ENCODE data around the gene OR4E1. TPM values are rescaled to one million over a fixed set of nuclear protein-coding genes. Genes with fewer than 3 reads are reported as not detected.

Gene OR4E1
- total RNA-seq, 1 donor from 2014 or later: not detected

GRCh38 chr14:21653331-21653885 lies 20.2 kb downstream of the OR4E1 start, which contains the start of gene OR4E2:
Gene OR4E2 (plus strand): TSS chr14:21653835. CDS start chr14:21665083, 11,248 bp downstream.
- Mint-ChIP-seq H3K27me3 (no peaks in the 10 kb centered on the region), H3K4me3 (no peak within 1 kb of the TSS), H3K36me3 (ENCODE audit: low read depth) (no peaks in the 10 kb centered on the region), H3K27ac (no peak within 1 kb of the TSS), H3K4me1 (no peaks in the 10 kb centered on the region), H3K9me3 (peaks cover under 1% of the 10 kb centered on the region)
- ATAC-seq (ENCODE audit: low read depth) (no peak), DNase-seq (no peak)
- no peak for TF ChIP-seq CTCF (IDR thresholded peaks at IDR 0.05)
- ChIA-PET CTCF (no interaction called here), POLR2A (no interaction called here)
- intact Hi-C loops (cut with micrococcal nuclease): no loop called here

- DNase-seq: no peak
- no peak for TF ChIP-seq CTCF (IDR thresholded peaks at IDR 0.05)
- no peak for ATAC-seq (ENCODE audit: low read depth)
- H3K27ac Mint-ChIP-seq: no peak overlapping the region
- H3K4me3 Mint-ChIP-seq: no peak overlapping the region
- H3K36me3 Mint-ChIP-seq (ENCODE audit: low read depth): no peaks in the 10 kb centered on the region
- ChIA-PET POLR2A (no interaction called here), CTCF (no interaction called here)
- H3K9me3 Mint-ChIP-seq: peaks cover 3% of the 10 kb centered on the region
- H3K27me3 Mint-ChIP-seq: no peaks in the 10 kb centered on the region
- intact Hi-C loops (cut with micrococcal nuclease): no loop called here
- no peaks in the 10 kb centered on the region for H3K4me1 Mint-ChIP-seq
Observed at GRCh38 chr14:21652209-21652808, 21.3 kb downstream of the OR4E1 start.

DNA sequence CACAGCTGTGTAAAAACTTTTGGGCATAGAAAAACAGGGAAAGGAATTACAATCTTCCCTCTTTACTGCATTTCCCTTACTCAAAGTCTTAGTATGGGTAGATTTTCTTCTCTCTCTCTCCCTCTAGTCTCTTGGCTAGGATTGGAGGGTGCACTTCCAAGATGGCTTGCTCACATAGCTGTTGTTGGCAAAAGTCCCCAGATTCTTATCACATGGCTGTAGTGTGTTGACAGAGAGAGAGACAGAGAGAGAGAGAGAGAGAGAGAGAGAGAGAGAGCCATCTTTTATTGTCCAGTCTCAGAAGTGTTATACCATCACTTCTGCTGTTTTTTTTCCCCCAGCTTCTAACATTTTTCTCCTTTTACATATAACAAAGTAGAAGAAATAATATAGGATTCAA lies 26.2 kb downstream of the OR4E1 start:
- H3K4me1 Mint-ChIP-seq: no peaks in the 10 kb centered on the region
- no peaks in the 10 kb centered on the region for H3K36me3 Mint-ChIP-seq (ENCODE audit: low read depth)
- ATAC-seq (ENCODE audit: low read depth) (no peak), DNase-seq (no peak)
- POLR2A ChIA-PET: no interaction called here
- peaks cover 1% of the 10 kb centered on the region for H3K27me3 Mint-ChIP-seq
- peaks cover 3% of the 10 kb centered on the region for H3K9me3 Mint-ChIP-seq
- intact Hi-C loops (cut with micrococcal nuclease): no loop called here
- no peak for TF ChIP-seq CTCF (IDR thresholded peaks at IDR 0.05)
- CTCF ChIA-PET: no interaction called here
- no peak overlapping the region for H3K27ac Mint-ChIP-seq
- no peak overlapping the region for H3K4me3 Mint-ChIP-seq

GRCh38 chr14:21643407-21643806 lies 30.2 kb downstream of the OR4E1 start:
- DNase-seq (no peak), ATAC-seq (ENCODE audit: low read depth) (no peak)
- ChIA-PET POLR2A (no interaction called here), CTCF (no interaction called here)
- H3K36me3 Mint-ChIP-seq (ENCODE audit: low read depth): no peaks in the 10 kb centered on the region
- no peaks in the 10 kb centered on the region for H3K4me1 Mint-ChIP-seq
- intact Hi-C loops (cut with micrococcal nuclease): no loop called here
- H3K27me3 Mint-ChIP-seq: peaks cover 1% of the 10 kb centered on the region
- no peak overlapping the region for H3K4me3 Mint-ChIP-seq
- TF ChIP-seq CTCF (IDR thresholded peaks at IDR 0.05): no peak
- H3K27ac Mint-ChIP-seq: no peak overlapping the region
- peaks cover 2% of the 10 kb centered on the region for H3K9me3 Mint-ChIP-seq

- H3K27me3 Mint-ChIP-seq: peaks cover 1% of the 10 kb centered on the region
- ATAC-seq (ENCODE audit: low read depth): no peak
- DNase-seq: no peak
- intact Hi-C loops (cut with micrococcal nuclease): no loop called here
- ChIA-PET CTCF (no interaction called here), POLR2A (no interaction called here)
- H3K4me1 Mint-ChIP-seq: no peaks in the 10 kb centered on the region
- H3K4me3 Mint-ChIP-seq: no peak overlapping the region
- no peaks in the 10 kb centered on the region for H3K36me3 Mint-ChIP-seq (ENCODE audit: low read depth)
- H3K9me3 Mint-ChIP-seq: no peaks in the 10 kb centered on the region
- no peak for TF ChIP-seq CTCF (IDR thresholded peaks at IDR 0.05)
- no peak overlapping the region for H3K27ac Mint-ChIP-seq
Observed at GRCh38 chr14:21642683-21643082, 30.9 kb downstream of the OR4E1 start.
